Left lobe of liver (tissue), 2 donors: ENCODE results near the gene MCMBP. TPM values are rescaled to one million over a fixed set of nuclear protein-coding genes. Genes with fewer than 3 reads are reported as not detected.
"Not testable (repeated sequence)": the region's sequence is repeated elsewhere in the genome, so short reads cannot be mapped to it uniquely, and the experiment has no call there.

Experiments used
- ATAC-seq: fragments of 200-7000 bp; cut with Tn5 transposase; one replicate; pipeline ENCODE4 v1.9.1; 2020; ENCODE audit warnings: mild to moderate bottlenecking, moderate library complexity
- DNase-seq: peaks from one replicate; pipeline ENCODE4 v3.0.0-alpha.2; 2020; ENCODE audit warnings: low spot score
- total RNA-seq: library from RNA; stranded (reverse); gene quantifications from one replicate; pipeline ENCODE4 v1.2.1, GENCODE V29; 2021
- donor health status: DM: no; HTN: no; CAD: no; lungs with moderate emphysema.
- donor health status: DM: no; HTN: yes; CAD: no.

Gene MCMBP
- total RNA-seq, 1 donor from 2014 or later = 16.5 TPM

GRCh38 chr10:119883901-119884611 lies 11.4 kb upstream of the MCMBP start:
- not testable (repeated sequence) for ATAC-seq, DNase-seq

- DNase-seq = no peak
- ATAC-seq = no peak
Measured at GRCh38 chr10:119878524-119878923, 5.9 kb upstream of the MCMBP start.

GRCh38 chr10:119872860-119873681 lies 428 bp upstream of the MCMBP start:
- DNase-seq (peak; percentile 92), ATAC-seq (peak; percentile 96)

GRCh38 chr10:119871881-119872609 lies 598 bp downstream of the MCMBP start:
- peak; percentile 77 for DNase-seq
- ATAC-seq = peak; percentile 56

- ATAC-seq = not testable (repeated sequence)
Measured at GRCh38 chr10:119869398-119869797, 3.2 kb downstream of the MCMBP start.

GRCh38 chr10:119867317-119867716 lies 5.3 kb downstream of the MCMBP start:
- DNase-seq = no peak
- ATAC-seq = no peak

More at GRCh38 chr10:119869398-119869797, 3.2 kb downstream of the MCMBP start:
- DNase-seq = not testable (repeated sequence)

GRCh38 chr10:119865699-119866240 lies 6.9 kb downstream of the MCMBP start:
- ATAC-seq (no peak), DNase-seq (no peak)

GRCh38 chr10:119863951-119864565 lies 8.6 kb downstream of the MCMBP start:
- ATAC-seq (no peak), DNase-seq (no peak)

- no peak for DNase-seq
- ATAC-seq = no peak
Measured at GRCh38 chr10:119862524-119862923, 10.1 kb downstream of the MCMBP start.

- ATAC-seq (no peak), DNase-seq (no peak)
Measured at GRCh38 chr10:119860866-119861607, 11.6 kb downstream of the MCMBP start.

GRCh38 chr10:119859420-119860258 lies 13.0 kb downstream of the MCMBP start:
- no peak for DNase-seq
- ATAC-seq = peak; percentile 64

GRCh38 chr10:119858063-119858462 lies 14.6 kb downstream of the MCMBP start:
- peak; percentile 79 for ATAC-seq

GRCh38 chr10:119853574-119853973 lies 19.1 kb downstream of the MCMBP start:
- DNase-seq = no peak
- ATAC-seq = no peak

More at GRCh38 chr10:119858063-119858462, 14.6 kb downstream of the MCMBP start:
- DNase-seq = no peak

GRCh38 chr10:119852822-119853221 lies 19.8 kb downstream of the MCMBP start:
- no peak for ATAC-seq
- no peak for DNase-seq

- no peak for ATAC-seq
- DNase-seq = no peak
Measured at GRCh38 chr10:119852277-119852676, 20.4 kb downstream of the MCMBP start.

GRCh38 chr10:119849944-119850343 lies 22.7 kb downstream of the MCMBP start:
- ATAC-seq (no peak), DNase-seq (no peak)

- DNase-seq = no peak
- ATAC-seq = no peak
Measured at GRCh38 chr10:119849031-119849789, 23.4 kb downstream of the MCMBP start.

- DNase-seq (no peak), ATAC-seq (no peak)
Measured at GRCh38 chr10:119845656-119846055, 27.0 kb downstream of the MCMBP start.
